Measurements from ENCODE around the gene CYP4F12. TPM values are rescaled to one million over a fixed set of nuclear protein-coding genes. Genes with fewer than 3 reads are reported as not detected.

Gene CYP4F12
- polyA plus RNA-seq, 4 donors, result 46.9 to 398 (median 186) TPM

DNA sequence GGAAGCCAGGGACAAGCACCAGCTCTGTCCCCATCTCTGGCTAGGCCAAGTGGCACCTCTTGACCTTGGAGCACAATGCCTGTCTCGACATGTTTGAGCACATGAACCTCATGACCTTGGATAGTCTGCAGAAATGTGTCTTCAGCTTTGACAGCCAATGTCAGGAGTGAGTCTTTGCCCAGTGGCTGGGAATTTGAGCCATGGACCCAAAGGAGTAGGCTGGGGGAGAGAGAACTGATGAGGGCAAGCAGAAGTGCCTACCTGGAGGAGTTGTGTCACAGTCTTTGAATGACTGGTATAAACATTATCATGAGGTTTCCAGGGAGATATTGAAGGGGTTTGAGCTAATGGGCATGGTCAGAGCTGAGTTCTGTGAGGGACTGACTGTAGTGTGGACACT lies 6.7 kb upstream of the CYP4F12 start:
- Histone ChIP-seq H3K4me3 (ENCODE audit: low read depth in 1 of 3, low read length in 3 of 3) (no peak overlapping the region), H3K27me3 (ENCODE audit: control insufficient read depth in 3 of 3, insufficient read depth in 3 of 3, low read length in 3 of 3) (peaks cover 0 to 3% (median 0%) of the 10 kb centered on the region in 3 donors), H3K9me3 (ENCODE audit: control insufficient read depth in 2 of 2, insufficient read depth in 1 of 2, low read depth in 1 of 2, low read length in 1 of 2) (peaks cover 0 to 3% of the 10 kb centered on the region in 2 donors), H3K36me3 (ENCODE audit: control insufficient read depth in 3 of 3, insufficient read depth in 2 of 3, low read depth in 1 of 3, low read length in 3 of 3) (no peaks in the 10 kb centered on the region), H3K27ac (ENCODE audit: low read depth in 1 of 3, low read length in 2 of 3) (no peak overlapping the region), H3K4me1 (ENCODE audit: control insufficient read depth in 3 of 3, insufficient read depth in 2 of 3, low read depth in 1 of 3, low read length in 2 of 3) (peaks cover 0 to 2% (median 0%) of the 10 kb centered on the region in 3 donors)
- DNase-seq (no peak), FAIRE-seq (no peak)
- WGBS, 3 donors, result 22 to 46% (median 39%) methylated on average over 1 of the region's 1 CpG

DNA sequence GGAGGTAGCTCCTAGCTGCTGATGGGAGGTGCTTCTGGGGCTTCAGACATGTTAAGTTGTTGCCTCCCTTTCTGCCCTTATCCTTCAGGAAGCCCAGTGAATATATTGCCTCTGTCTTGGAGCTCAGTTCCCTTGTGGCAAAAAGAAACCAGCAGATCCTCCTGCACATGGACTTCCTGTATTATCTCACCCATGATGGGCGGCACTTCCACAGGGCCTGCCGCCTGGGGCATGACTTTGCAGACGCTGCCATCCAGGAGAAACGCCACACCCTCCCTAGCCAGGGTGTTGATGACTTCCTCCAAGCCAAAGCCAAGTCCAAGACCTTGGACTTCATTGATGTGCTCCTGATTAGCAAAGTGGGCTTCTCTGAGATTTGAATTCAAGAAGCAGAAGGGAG lies 6.0 kb upstream of the CYP4F12 start:
- Histone ChIP-seq H3K27ac (ENCODE audit: low read depth in 1 of 3, low read length in 2 of 3) (peak overlapping the region in 1 of 3 donors; percentile 57), H3K4me1 (ENCODE audit: control insufficient read depth in 3 of 3, insufficient read depth in 2 of 3, low read depth in 1 of 3, low read length in 2 of 3) (peaks cover 0 to 2% (median 0%) of the 10 kb centered on the region in 3 donors), H3K27me3 (ENCODE audit: control insufficient read depth in 3 of 3, insufficient read depth in 3 of 3, low read length in 3 of 3) (peaks cover 0 to 3% (median 0%) of the 10 kb centered on the region in 3 donors), H3K4me3 (ENCODE audit: low read depth in 1 of 3, low read length in 3 of 3) (no peak overlapping the region), H3K36me3 (ENCODE audit: control insufficient read depth in 3 of 3, insufficient read depth in 2 of 3, low read depth in 1 of 3, low read length in 3 of 3) (no peaks in the 10 kb centered on the region), H3K9me3 (ENCODE audit: control insufficient read depth in 2 of 2, insufficient read depth in 1 of 2, low read depth in 1 of 2, low read length in 1 of 2) (peaks cover 0 to 3% of the 10 kb centered on the region in 2 donors)
- 19 to 67% (median 20%) methylated on average over 4 of the region's 4 CpGs for WGBS, 3 donors
- FAIRE-seq (no peak), DNase-seq (peak in 1 of 2 donors; percentile 93)

DNA sequence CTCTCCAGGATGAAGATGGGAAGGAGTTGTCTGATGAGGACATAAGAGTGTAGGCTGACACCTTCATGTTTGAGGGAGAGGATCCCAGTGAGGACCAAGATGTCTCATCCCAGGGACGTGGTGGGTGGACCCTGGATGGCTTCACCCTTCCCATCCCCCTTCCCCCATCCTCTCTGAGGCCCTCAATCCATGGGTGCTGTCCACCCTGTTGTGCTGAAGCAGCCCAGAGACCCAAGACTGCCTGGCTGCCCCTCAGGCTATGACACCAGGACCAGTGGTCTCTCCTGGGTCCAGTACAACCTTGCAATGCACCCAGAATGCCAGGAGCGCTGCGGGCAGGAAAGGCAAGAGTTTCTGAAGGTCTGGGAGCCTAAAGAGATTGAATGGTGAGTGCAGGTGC lies 3.4 kb upstream of the CYP4F12 start:
- H3K4me1 ChIP-seq (ENCODE audit: control insufficient read depth in 3 of 3, insufficient read depth in 2 of 3, low read depth in 1 of 3, low read length in 2 of 3), result peaks cover 0 to 13% (median 2%) of the 10 kb centered on the region in 3 donors
- FAIRE-seq (no peak), DNase-seq (no peak)
- no peaks in the 10 kb centered on the region for H3K9me3 ChIP-seq (ENCODE audit: control insufficient read depth in 2 of 2, insufficient read depth in 1 of 2, low read depth in 1 of 2, low read length in 1 of 2)
- no peak overlapping the region for H3K27ac ChIP-seq (ENCODE audit: low read depth in 1 of 3, low read length in 2 of 3)
- 62 to 86% (median 71%) methylated on average over 3 of the region's 3 CpGs for WGBS, 3 donors
- H3K36me3 ChIP-seq (ENCODE audit: control insufficient read depth in 3 of 3, insufficient read depth in 2 of 3, low read depth in 1 of 3, low read length in 3 of 3), result no peaks in the 10 kb centered on the region
- H3K4me3 ChIP-seq (ENCODE audit: low read depth in 1 of 3, low read length in 3 of 3), result no peak overlapping the region
- H3K27me3 ChIP-seq (ENCODE audit: control insufficient read depth in 3 of 3, insufficient read depth in 3 of 3, low read length in 3 of 3), result peaks cover 0 to 3% (median 0%) of the 10 kb centered on the region in 3 donors

DNA sequence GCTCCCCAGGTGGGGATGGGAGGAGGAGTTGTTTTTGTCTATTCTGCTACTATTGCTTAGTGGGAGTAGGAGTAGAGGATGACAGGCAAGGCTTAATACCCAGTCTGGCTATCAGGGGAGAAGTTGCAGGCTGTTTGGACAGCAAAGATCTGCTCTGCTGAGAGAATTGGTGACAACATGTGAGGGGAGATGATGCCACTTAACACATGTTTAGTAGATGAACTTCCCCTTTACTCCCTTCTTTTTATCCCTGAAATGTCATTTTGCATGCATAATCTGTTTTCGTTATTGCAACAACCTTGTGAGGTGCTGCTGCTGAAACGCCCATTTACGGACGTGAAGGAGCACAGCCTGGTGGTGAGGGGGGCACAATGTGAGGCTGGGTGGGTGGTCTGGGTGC lies 3.0 kb upstream of the CYP4F12 start:
- 58 to 92% (median 84%) methylated on average over 4 of the region's 4 CpGs for WGBS, 3 donors
- peaks cover 0 to 3% (median 0%) of the 10 kb centered on the region in 3 donors for H3K27me3 ChIP-seq (ENCODE audit: control insufficient read depth in 3 of 3, insufficient read depth in 3 of 3, low read length in 3 of 3)
- H3K4me1 ChIP-seq (ENCODE audit: control insufficient read depth in 3 of 3, insufficient read depth in 2 of 3, low read depth in 1 of 3, low read length in 2 of 3), result peaks cover 0 to 17% (median 2%) of the 10 kb centered on the region in 3 donors
- peaks cover 0 to 3% (median 0%) of the 10 kb centered on the region in 3 donors for H3K36me3 ChIP-seq (ENCODE audit: control insufficient read depth in 3 of 3, insufficient read depth in 2 of 3, low read depth in 1 of 3, low read length in 3 of 3)
- no peak overlapping the region for H3K27ac ChIP-seq (ENCODE audit: low read depth in 1 of 3, low read length in 2 of 3)
- no peaks in the 10 kb centered on the region for H3K9me3 ChIP-seq (ENCODE audit: control insufficient read depth in 2 of 2, insufficient read depth in 1 of 2, low read depth in 1 of 2, low read length in 1 of 2)
- FAIRE-seq (no peak), DNase-seq (no peak)
- no peak overlapping the region for H3K4me3 ChIP-seq (ENCODE audit: low read depth in 1 of 3, low read length in 3 of 3)

DNA sequence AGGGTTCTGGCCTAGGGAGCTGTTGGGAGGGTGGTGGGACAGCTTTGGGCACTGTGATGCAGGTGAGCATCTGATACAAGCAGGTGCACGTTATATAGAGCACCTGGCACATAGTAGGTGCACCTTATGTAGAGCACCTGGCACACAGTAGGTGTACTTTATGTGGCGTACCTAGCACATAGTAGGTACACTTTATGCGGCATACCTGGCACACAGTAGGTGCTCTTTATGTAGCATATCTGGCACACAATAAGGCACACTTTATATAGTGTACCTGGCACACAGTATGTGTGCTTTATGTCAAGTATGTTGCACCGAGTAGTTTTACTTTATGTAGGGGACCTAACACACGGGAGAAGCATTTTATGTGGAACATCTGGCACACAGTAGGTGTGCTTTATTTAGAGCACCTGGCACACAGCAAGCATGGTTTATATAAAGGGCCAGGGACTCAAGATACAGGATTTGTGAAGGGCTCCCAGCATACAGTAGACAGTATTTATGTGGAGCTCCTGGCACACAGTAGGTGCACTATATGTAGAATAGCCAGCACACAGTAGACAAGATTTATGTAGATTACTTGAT lies 1.6 kb upstream of the CYP4F12 start:
- Histone ChIP-seq H3K4me3 (ENCODE audit: low read depth in 1 of 3, low read length in 3 of 3) (no peak overlapping the region), H3K36me3 (ENCODE audit: control insufficient read depth in 3 of 3, insufficient read depth in 2 of 3, low read depth in 1 of 3, low read length in 3 of 3) (peaks cover 0 to 3% (median 0%) of the 10 kb centered on the region in 3 donors), H3K4me1 (ENCODE audit: control insufficient read depth in 3 of 3, insufficient read depth in 2 of 3, low read depth in 1 of 3, low read length in 2 of 3) (peaks cover 4 to 18% (median 5%) of the 10 kb centered on the region in 3 donors), H3K9me3 (ENCODE audit: control insufficient read depth in 2 of 2, insufficient read depth in 1 of 2, low read depth in 1 of 2, low read length in 1 of 2) (no peaks in the 10 kb centered on the region), H3K27ac (ENCODE audit: low read depth in 1 of 3, low read length in 2 of 3) (peak overlapping the region in 1 of 3 donors; percentile 88), H3K27me3 (ENCODE audit: control insufficient read depth in 3 of 3, insufficient read depth in 3 of 3, low read length in 3 of 3) (peaks cover 0 to 3% (median 0%) of the 10 kb centered on the region in 3 donors)
- WGBS, 3 donors, result 59 to 79% (median 69%) methylated on average over 5 of the region's 5 CpGs
- DNase-seq (no peak), FAIRE-seq (no peak)

DNA sequence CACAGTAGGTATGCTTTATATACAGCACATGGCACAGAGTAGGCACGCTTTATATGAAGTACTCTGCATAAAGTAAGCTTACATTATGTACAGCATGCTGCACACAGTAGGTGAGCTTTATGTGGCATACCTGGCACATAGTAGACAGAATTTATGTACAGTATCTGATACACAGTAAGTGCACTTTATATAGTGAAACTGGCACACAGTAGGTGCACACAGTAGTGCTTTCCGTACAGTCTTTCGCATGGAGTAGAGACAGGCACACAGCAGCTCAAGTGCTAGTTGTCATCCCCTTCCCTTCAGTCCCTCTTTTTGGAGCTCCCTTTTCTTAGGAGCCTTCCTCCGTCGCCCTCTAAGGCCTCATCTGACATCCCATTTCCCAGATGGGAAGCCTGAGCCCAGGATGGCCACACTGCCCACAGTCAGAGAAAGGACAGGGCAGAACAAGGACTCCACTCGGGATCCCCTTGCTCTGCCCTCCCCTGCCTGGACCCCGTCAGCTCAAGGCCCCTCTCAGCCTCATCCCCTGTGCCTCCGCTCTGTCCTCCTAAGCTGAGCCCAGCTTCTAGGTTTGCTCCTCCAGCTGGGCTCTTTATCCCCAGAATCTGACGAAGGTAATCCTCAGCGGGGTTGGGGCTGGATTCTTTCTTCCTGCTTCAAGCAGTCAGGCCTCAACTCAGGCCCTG lies 852 bp upstream of the CYP4F12 start:
- Histone ChIP-seq H3K36me3 (ENCODE audit: control insufficient read depth in 3 of 3, insufficient read depth in 2 of 3, low read depth in 1 of 3, low read length in 3 of 3) (peaks cover 0 to 3% (median 0%) of the 10 kb centered on the region in 3 donors), H3K4me1 (ENCODE audit: control insufficient read depth in 3 of 3, insufficient read depth in 2 of 3, low read depth in 1 of 3, low read length in 2 of 3) (peaks cover 3 to 18% (median 5%) of the 10 kb centered on the region in 3 donors), H3K27ac (ENCODE audit: low read depth in 1 of 3, low read length in 2 of 3) (peak overlapping the region; percentile 87 to 97 (median 88)), H3K9me3 (ENCODE audit: control insufficient read depth in 2 of 2, insufficient read depth in 1 of 2, low read depth in 1 of 2, low read length in 1 of 2) (no peaks in the 10 kb centered on the region), H3K27me3 (ENCODE audit: control insufficient read depth in 3 of 3, insufficient read depth in 3 of 3, low read length in 3 of 3) (peaks cover 0 to 3% (median 0%) of the 10 kb centered on the region in 3 donors), H3K4me3 (ENCODE audit: low read depth in 1 of 3, low read length in 3 of 3) (no peak overlapping the region)
- FAIRE-seq (no peak), DNase-seq (no peak)
- WGBS, 3 donors, result 35 to 44% (median 40%) methylated on average over 10 of the region's 10 CpGs

DNA sequence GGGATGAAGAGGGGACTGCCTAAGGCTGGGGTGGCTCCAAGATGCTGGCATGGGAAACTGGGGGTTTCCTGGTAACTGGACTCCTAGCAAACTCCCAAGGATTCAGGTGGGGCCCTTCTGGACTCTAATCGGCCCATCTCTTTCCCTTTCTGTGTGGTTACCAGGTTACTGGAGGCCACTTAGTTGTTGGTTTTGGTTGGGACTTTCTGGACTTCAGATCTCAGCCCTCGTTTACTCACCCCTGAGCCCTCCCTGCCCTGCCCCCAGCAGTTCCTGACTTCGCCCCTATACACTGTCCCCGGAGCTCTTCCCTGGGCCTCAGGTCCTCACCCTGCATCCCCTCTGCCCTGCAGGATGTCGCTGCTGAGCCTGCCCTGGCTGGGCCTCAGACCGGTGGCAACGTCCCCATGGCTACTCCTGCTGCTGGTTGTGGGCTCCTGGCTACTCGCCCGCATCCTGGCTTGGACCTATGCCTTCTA lies 328 bp downstream of the CYP4F12 start:
- Histone ChIP-seq H3K4me1 (ENCODE audit: control insufficient read depth in 3 of 3, insufficient read depth in 2 of 3, low read depth in 1 of 3, low read length in 2 of 3) (peaks cover 3 to 18% (median 5%) of the 10 kb centered on the region in 3 donors), H3K27me3 (ENCODE audit: control insufficient read depth in 3 of 3, insufficient read depth in 3 of 3, low read length in 3 of 3) (peaks cover 0 to 3% (median 0%) of the 10 kb centered on the region in 3 donors), H3K4me3 (ENCODE audit: low read depth in 1 of 3, low read length in 3 of 3) (peak overlapping the region in 2 of 3 donors; percentile 40 to 85), H3K27ac (ENCODE audit: low read depth in 1 of 3, low read length in 2 of 3) (peak overlapping the region; percentile 88 to 97 (median 94)), H3K36me3 (ENCODE audit: control insufficient read depth in 3 of 3, insufficient read depth in 2 of 3, low read depth in 1 of 3, low read length in 3 of 3) (peaks cover 0 to 5% (median 0%) of the 10 kb centered on the region in 3 donors), H3K9me3 (ENCODE audit: control insufficient read depth in 2 of 2, insufficient read depth in 1 of 2, low read depth in 1 of 2, low read length in 1 of 2) (no peaks in the 10 kb centered on the region)
- DNase-seq, result peak in 1 of 2 donors; percentile 82
- no peak for FAIRE-seq
- WGBS, 3 donors, result 2 to 20% (median 12%) methylated on average over 9 of the region's 9 CpGs

DNA sequence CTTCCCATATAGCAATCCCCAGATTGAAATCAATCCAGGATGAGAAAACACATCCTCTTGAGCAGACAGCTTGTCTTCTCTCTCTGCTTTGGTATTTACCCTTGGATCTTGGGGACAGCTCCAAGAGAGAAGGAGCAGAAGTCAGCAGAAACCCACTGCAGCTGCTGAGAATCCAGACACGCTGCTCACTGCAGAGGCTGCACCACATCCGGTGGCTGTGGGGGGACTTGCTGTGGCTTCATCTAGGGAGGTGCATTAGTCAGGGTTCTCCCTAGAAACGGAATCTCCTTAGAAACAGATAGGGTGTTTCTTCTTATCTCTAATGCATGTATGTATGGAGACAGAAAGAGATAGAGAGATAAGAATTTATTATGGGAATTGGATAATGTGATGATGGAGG lies 2.7 kb downstream of the CYP4F12 start:
- FAIRE-seq (no peak), DNase-seq (no peak)
- H3K9me3 ChIP-seq (ENCODE audit: control insufficient read depth in 2 of 2, insufficient read depth in 1 of 2, low read depth in 1 of 2, low read length in 1 of 2), result no peaks in the 10 kb centered on the region
- peaks cover 5 to 36% (median 16%) of the 10 kb centered on the region in 3 donors for H3K4me1 ChIP-seq (ENCODE audit: control insufficient read depth in 3 of 3, insufficient read depth in 2 of 3, low read depth in 1 of 3, low read length in 2 of 3)
- peak overlapping the region in 1 of 3 donors; percentile 55 for H3K4me3 ChIP-seq (ENCODE audit: low read depth in 1 of 3, low read length in 3 of 3)
- no peaks in the 10 kb centered on the region for H3K27me3 ChIP-seq (ENCODE audit: control insufficient read depth in 3 of 3, insufficient read depth in 3 of 3, low read length in 3 of 3)
- 39 to 56% (median 45%) methylated on average over 2 to 3 of the region's 3 CpGs for WGBS, 3 donors
- peaks cover 0 to 21% (median 6%) of the 10 kb centered on the region in 3 donors for H3K36me3 ChIP-seq (ENCODE audit: control insufficient read depth in 3 of 3, insufficient read depth in 2 of 3, low read depth in 1 of 3, low read length in 3 of 3)
- H3K27ac ChIP-seq (ENCODE audit: low read depth in 1 of 3, low read length in 2 of 3), result no peak overlapping the region
